ENCODE measurements around the gene ZBTB38.
A peak's percentile ranks its signal among the peaks of the same experiment; 100 is the strongest.

ZBTB38 gene

GRCh38 chr3:141407825-141408224 is 39.5 kb downstream of the ZBTB38 start:
- DNase-seq: no peak

DNA sequence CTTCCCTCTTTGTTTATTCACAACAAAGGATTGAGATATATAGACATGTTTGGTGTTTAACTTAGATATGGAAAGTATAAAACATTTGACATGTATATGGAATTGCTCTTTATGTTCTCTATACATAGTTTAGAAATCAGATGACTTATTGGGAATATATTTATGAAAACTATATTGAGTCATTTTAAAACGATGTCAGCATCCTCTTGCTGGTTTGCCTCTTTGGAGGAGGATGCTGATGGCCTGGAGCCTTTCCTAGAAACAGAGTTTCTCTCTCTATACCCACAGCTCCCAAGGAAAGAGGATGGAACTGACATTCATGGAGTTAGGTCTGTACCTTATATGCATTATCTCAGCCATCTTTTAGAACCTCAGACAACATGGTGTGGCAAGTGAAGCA is 40.3 kb downstream of the ZBTB38 start:
- no peak for DNase-seq

GRCh38 chr3:141409940-141410241 is 41.6 kb downstream of the ZBTB38 start:
- no peak for DNase-seq

- no peak for DNase-seq
Measured at GRCh38 chr3:141410408-141410807, 42.1 kb downstream of the ZBTB38 start.

DNA sequence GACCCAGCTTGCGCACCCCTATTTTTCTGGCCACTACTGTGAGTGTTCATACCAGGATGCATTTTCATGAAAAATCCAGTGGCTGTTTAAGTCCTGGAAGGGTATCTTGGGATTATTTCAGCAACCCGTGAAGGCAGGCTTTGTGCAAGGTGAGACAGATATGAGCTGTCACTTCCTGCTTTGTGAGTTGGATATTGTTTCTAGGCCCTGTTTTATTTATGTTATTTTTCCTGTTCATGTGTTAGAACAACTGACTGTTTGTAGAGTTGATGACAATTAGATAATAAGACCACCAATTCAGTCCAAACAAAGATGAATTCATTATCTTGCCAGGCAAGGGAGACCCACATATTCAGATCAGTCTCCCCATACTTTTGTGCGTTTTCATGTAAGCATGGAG is 42.5 kb downstream of the ZBTB38 start:
- no peak for DNase-seq

- no peak for DNase-seq
Measured at GRCh38 chr3:141411251-141411771, 43.0 kb downstream of the ZBTB38 start.

DNA sequence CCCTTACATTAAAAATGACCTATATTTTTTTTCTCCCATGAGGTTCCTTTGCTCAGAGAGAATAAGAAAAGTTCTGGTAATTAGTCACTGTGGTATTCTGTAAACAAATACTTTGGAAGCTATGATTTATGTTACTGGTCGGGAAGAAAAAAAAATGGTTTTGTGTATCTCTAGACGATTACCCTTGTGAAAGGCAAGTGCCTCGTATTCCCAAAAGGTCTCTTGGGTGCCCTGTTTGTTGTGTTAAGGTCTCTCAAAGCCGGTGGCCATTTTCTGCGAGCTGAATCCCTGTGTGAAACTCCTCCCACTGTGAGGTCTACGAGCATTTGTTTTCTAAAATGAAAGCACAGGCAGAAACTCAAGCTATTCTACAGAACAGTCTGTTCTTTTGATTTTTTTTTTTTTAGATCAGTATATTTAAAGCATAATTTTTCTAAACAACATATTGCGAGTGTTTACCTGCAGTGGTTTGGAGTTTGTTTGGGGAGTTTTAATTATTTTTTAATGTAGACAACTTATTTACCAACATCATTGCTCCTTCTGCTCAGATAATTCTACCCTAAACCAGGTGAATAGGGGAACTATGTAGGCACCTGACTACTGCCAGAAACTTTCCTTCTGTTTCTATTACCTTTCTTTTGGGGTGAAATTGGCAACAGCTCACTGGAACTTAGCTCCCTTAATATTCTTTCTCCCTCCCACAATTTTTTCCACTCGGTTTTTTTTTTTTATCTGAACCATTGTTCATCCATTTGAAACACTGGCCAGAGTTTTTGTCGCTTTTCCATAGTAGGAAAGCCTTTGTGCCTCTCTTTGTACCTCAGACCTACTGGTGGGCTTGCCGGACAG is 44.0 kb downstream of the ZBTB38 start:
- peak in 1 of 2 donors; percentile 23 for DNase-seq

- DNase-seq: no peak
Measured at GRCh38 chr3:141412936-141413354, 44.6 kb downstream of the ZBTB38 start.

DNA sequence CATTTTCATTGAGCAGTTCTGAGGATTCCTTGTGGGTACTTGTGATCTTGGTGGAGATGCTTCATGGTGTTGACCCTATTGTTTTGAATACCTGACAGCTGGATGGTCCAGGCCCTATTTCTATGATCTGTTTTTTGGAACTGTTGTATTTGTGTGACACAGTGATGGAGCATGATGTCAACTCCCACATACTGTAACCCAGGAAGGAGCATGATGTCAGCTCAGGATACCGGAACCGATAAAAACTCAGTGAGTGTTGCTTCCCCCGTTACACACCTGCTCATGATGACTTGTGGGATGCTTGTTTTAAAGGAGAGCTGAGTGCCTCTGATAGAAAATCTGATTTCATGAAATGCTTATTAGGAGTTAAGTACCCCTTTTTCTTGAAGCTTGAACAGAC is 45.1 kb downstream of the ZBTB38 start:
- no peak for DNase-seq

DNA sequence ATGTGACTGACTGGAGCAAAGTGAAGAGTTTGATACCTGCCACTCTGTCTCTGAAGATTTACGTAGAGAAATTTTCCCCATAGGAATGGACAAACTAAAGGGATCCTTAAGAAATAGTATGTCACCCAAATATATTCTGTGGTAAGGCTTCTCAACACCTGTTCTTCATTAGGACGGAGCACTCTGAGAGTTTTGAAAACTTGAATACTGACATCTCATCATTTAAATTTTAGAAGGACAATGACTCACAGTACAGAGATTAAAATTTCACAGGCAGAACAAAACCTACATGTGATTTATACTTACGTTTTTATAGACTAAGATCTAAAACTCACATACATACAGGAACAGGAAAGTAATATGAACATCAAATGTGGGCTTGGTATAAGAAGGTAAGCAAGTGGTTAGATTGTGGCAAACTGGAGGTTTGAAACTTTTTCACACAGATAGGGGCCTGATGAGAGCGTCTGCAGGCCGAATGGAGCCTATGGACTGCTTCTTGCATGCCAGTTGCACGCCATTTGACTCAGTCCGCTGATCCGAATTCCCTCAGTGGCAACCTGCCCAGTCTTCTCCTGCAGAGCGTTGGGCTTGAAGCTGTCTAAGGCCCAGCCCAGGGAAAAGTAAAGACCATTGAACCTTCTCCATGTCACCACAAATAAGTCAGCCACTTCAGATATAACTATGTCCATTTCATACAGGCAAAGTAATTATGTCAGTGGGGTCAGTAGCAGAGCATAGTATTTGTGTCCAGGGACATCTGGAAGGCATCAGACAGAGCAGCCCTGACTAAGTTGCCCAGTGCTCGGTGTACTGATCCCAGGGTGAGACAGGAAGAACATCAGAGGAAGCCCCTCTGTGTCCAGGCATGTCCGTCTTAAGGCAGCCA is 45.7 kb downstream of the ZBTB38 start:
- no peak for DNase-seq

DNA sequence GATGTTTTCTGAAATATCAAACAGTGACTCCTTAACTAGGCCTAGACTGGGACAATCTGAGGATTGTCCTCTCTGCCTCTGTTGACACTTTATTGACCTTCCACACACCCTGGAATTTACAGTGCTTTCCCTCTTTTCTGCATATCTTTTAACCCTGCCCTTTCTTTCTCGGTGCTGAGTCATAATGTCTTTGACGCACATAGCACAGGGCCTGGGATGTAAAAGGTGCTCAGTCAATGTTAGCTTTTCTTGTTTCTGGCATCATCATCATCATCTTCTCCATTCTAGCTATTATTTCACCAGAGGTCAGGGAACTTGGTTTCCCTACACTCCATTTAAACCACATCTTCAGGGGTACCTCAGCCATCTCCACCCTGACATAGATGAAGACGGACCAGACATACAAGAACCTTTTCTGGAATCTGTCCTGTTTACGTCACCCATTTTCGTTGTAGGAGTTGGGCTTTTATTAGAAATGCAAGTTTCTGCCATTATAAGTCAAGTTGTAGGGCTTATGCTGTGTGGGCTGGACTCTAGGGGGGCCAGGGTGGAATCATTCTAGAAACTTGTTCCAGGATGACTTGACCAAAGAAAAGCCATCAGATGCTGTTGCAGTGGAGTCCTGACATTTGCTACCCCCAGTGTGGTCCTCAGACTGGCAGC is 46.6 kb downstream of the ZBTB38 start:
- DNase-seq: no peak

DNA sequence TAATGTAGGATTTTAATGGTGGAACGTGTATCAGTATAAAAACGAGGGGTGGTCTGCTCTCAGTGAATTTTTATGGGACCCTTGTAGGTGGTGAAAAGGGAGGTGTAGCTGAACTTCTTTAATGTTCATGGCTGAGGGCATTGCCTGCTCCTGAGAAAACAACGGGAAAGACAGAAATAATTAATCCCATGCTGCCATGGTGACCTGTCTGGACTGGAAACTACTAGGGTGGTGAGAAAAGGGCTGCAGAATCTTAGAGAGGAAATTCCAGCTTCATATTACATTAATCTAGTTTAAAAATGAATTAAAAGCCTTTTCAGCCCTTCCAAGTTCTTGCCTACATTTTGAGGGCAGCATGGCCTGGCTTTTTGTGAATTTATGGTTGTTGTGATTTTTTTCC is 47.6 kb downstream of the ZBTB38 start:
- no peak for DNase-seq
